Liver (tissue), 9 donors: ENCODE data around the gene PPIL3. TPM values are rescaled to one million over a fixed set of nuclear protein-coding genes. Genes with fewer than 3 reads are reported as not detected.

Experiments used
- DNase-seq: peaks from one replicate; pipeline ENCODE4 v3.0.0-alpha.2; 2017; ENCODE audit warnings: low spot score
- H3K27ac ChIP-seq, 2 donors: one replicate each; pipeline ENCODE4 v1.7.0; 2013; ENCODE audit warnings: inconsistent platforms in 2 of 2, low read length in 2 of 2, control low read depth in 1 of 2, low read depth in 1 of 2, mild to moderate bottlenecking in 1 of 2
- H3K27me3 ChIP-seq, 4 donors: one replicate each; pipeline versions ENCODE4 v1.6.1 to v1.7.0; 2013; ENCODE audit warnings: low read length in 3 of 4, inconsistent platforms in 1 of 4, mild to moderate bottlenecking in 1 of 4, moderate library complexity in 1 of 4; ENCODE audit not compliant: control insufficient read depth in 4 of 4, insufficient read depth in 4 of 4
- H3K36me3 ChIP-seq, 4 donors: one replicate each; pipeline versions ENCODE4 v1.6.1 to v1.7.0; 2013; ENCODE audit warnings: low read length in 3 of 4, mild to moderate bottlenecking in 3 of 4, low read depth in 1 of 4, moderate library complexity in 1 of 4; ENCODE audit not compliant: control insufficient read depth in 4 of 4, insufficient read depth in 3 of 4
- H3K4me1 ChIP-seq, 4 donors: one replicate each; pipeline versions ENCODE4 v1.6.1 to v1.7.0; 2013; ENCODE audit warnings: low read length in 3 of 4, mild to moderate bottlenecking in 3 of 4, moderate library complexity in 1 of 4; ENCODE audit not compliant: control insufficient read depth in 4 of 4, insufficient read depth in 4 of 4
- H3K4me3 ChIP-seq, 3 donors: one replicate each; pipeline versions ENCODE4 v1.6.1 to v1.7.0; 2013; ENCODE audit warnings: low read length in 3 of 3, control low read depth in 1 of 3, low read depth in 1 of 3, mild to moderate bottlenecking in 1 of 3
- H3K9ac ChIP-seq, 2 donors: one replicate each; pipeline ENCODE4 v1.7.0; 2013; ENCODE audit warnings: low read length in 2 of 2, mild to moderate bottlenecking in 2 of 2, moderate library complexity in 2 of 2, control low read depth in 1 of 2, low read depth in 1 of 2
- H3K9me3 ChIP-seq, 4 donors: one replicate each; pipeline versions ENCODE4 v1.6.1 to v1.7.0; 2013; ENCODE audit warnings: low read length in 3 of 4; ENCODE audit not compliant: control insufficient read depth in 4 of 4
- EGR1 ChIP-seq, 2 donors: IDR thresholded peaks; 2 replicates each; pipeline ENCODE4 v1.6.1; 2016 to 2018; ENCODE audit warnings: antibody characterized with exemption in 2 of 2, low read depth in 2 of 2
- FOXA1 ChIP-seq: IDR thresholded peaks from 2 replicates; pipeline ENCODE4 v1.6.1; 2016; ENCODE audit warnings: antibody characterized with exemption
- FOXA2 ChIP-seq: IDR thresholded peaks from 2 replicates; pipeline ENCODE4 v1.6.1; 2016; ENCODE audit warnings: antibody characterized with exemption
- GABPA ChIP-seq, 2 donors: IDR thresholded peaks in 1 of 2; conservative IDR thresholded peaks in 1 of 2; 2 replicates each; pipeline ENCODE4 v1.6.1; 2016; ENCODE audit warnings: antibody characterized with exemption in 2 of 2, mild to moderate bottlenecking in 1 of 2, moderate library complexity in 1 of 2
- HNF4A ChIP-seq, 2 donors: conservative IDR thresholded peaks; 2 replicates each; pipeline ENCODE4 v1.6.1; 2016; ENCODE audit warnings: antibody characterized with exemption in 2 of 2, mild to moderate bottlenecking in 2 of 2
- HNF4G ChIP-seq: IDR thresholded peaks from 2 replicates; pipeline ENCODE4 v1.6.1; 2016; ENCODE audit warnings: antibody characterized with exemption
- JUND ChIP-seq, 2 donors: IDR thresholded peaks; 2 replicates each; pipeline ENCODE4 v1.6.1; 2016; ENCODE audit warnings: antibody characterized with exemption in 2 of 2
- NR2F2 ChIP-seq: IDR thresholded peaks from 2 replicates; pipeline ENCODE4 v1.6.1; 2016; ENCODE audit warnings: antibody characterized with exemption
- RAD21 ChIP-seq, 2 donors: IDR thresholded peaks; 2 replicates each; pipeline ENCODE4 v1.6.1; 2016; ENCODE audit warnings: antibody characterized with exemption in 2 of 2, mild to moderate bottlenecking in 2 of 2
- RXRA ChIP-seq, 2 donors: IDR thresholded peaks; 2 replicates each; pipeline ENCODE4 v1.6.1; 2017 to 2018; ENCODE audit warnings: antibody characterized with exemption in 2 of 2, mild to moderate bottlenecking in 1 of 2
- SP1 ChIP-seq: IDR thresholded peaks from 2 replicates; pipeline ENCODE4 v1.6.1; 2018; ENCODE audit warnings: antibody characterized with exemption, mild to moderate bottlenecking
- TAF1 ChIP-seq: conservative IDR thresholded peaks from 2 replicates; pipeline ENCODE4 v1.6.1; 2016; ENCODE audit warnings: antibody characterized with exemption, mild to moderate bottlenecking
- YY1 ChIP-seq: IDR thresholded peaks from 2 replicates; pipeline ENCODE4 v1.6.1; 2016; ENCODE audit warnings: antibody characterized with exemption, mild to moderate bottlenecking
- WGBS: extraction: QIAGEN DNeasy Blood & Tissue Kit; methylation state at CpG from one replicate; pipeline ENCODE4 v1.1.7; 2013; 5-methylcytosine and 5-hydroxymethylcytosine counted together
- polyA plus RNA-seq, 2 donors: library from polyadenylated mRNA; stranded (reverse) in 1 of 2; unstranded in 1 of 2; fragments of 200-250 nt in 1 of 2; fragments of >200 nt in 1 of 2; fragmentation: Nextera tagmentation in 1 of 2; extraction: Ambion mirVana in 1 of 2; gene quantifications; one replicate each; pipeline versions ENCODE4 v1.2.1 to v1.2.3, GENCODE V29; 2013 to 2015
- total RNA-seq, 2 donors: library from RNA; depleted of rRNA; stranded (reverse); fragments of >200 nt; gene quantifications; one replicate each; pipeline ENCODE4 v1.2.3, GENCODE V29; 2014
- TF ChIP-seq, protein P1 (sequence below): IDR thresholded peaks from 2 replicates; pipeline ENCODE4 v1.6.1; 2016; ENCODE audit warnings: antibody characterized with exemption
- TF ChIP-seq, protein P2 (sequence below): fragments of 150-350 bp; IDR thresholded peaks from 2 replicates; pipeline ENCODE4 v1.5.1; 2017; ENCODE audit warnings: improper control_type of control experiment, low read depth, low read length; ENCODE audit not compliant: missing input control
- TF ChIP-seq, protein P3 (sequence below): IDR thresholded peaks from 2 replicates; pipeline ENCODE4 v1.6.1; 2016; ENCODE audit warnings: antibody characterized with exemption, mild to moderate bottlenecking
- TF ChIP-seq, protein P4 (sequence below): IDR thresholded peaks from 2 replicates; pipeline ENCODE4 v1.6.1; 2016; ENCODE audit warnings: antibody characterized with exemption
- TF ChIP-seq, protein P5 (sequence below): IDR thresholded peaks from 2 replicates; pipeline ENCODE4 v1.6.1; 2016; ENCODE audit warnings: antibody characterized with exemption
- donor health status: healthy.
- donor health status: healthy.
- donor health status: healthy.
- donor health status: healthy.
- donor health status: healthy.

PPIL3 gene
- total and polyA plus RNA-seq, 4 donors = 8.6 to 35.4 (median 19.9) TPM

DNA sequence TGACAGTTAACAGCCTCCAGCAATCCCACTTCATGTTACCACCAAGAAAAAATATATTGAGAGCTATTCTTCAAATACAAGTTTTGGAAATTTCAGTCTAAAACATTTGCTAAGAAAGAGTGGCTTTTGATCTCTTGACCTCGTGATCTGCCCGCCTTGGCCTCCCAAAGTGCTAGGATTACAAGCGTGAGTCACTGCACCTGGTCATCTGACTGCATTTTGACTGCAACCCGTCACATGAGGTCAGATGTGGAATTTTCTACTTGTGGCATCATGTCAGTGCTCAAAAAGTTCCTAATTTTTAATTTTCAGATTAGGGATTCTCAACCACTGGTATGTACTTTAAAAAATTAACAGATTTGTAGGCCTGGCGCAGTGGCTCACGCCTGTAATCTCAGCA lies 15.3 kb downstream of the PPIL3 start:
- 98% methylated on average over 6 of the region's 6 CpGs for WGBS
- H3K4me1 ChIP-seq = no peaks in the 10 kb centered on the region
- H3K9me3 ChIP-seq = no peaks in the 10 kb centered on the region
- no peak for DNase-seq
- no peak overlapping the region for H3K4me3 ChIP-seq
- H3K27me3 ChIP-seq = no peaks in the 10 kb centered on the region
- no peak overlapping the region for H3K27ac ChIP-seq
- H3K36me3 ChIP-seq = peaks cover 2 to 32% (median 14%) of the 10 kb centered on the region in 4 donors
- H3K9ac ChIP-seq = no peak overlapping the region
- TF ChIP-seq HNF4G (no peak), HNF4A (conservative IDR thresholded peaks at IDR 0.05) (no peak), FOXA1 (no peak), RAD21 (IDR thresholded peaks at IDR 0.05) (no peak), YY1 (no peak), GABPA (IDR thresholded peaks at IDR 0.05 in 1 of 2, conservative IDR thresholded peaks at IDR 0.05 in 1 of 2) (no peak), JUND (IDR thresholded peaks at IDR 0.05) (no peak), RXRA (IDR thresholded peaks at IDR 0.05) (no peak), TAF1 (no peak), EGR1 (IDR thresholded peaks at IDR 0.05; ENCODE audit: low read depth in 2 of 2) (no peak), SP1 (no peak), NR2F2 (no peak), FOXA2 (no peak)
- TF ChIP-seq, protein P1, sequence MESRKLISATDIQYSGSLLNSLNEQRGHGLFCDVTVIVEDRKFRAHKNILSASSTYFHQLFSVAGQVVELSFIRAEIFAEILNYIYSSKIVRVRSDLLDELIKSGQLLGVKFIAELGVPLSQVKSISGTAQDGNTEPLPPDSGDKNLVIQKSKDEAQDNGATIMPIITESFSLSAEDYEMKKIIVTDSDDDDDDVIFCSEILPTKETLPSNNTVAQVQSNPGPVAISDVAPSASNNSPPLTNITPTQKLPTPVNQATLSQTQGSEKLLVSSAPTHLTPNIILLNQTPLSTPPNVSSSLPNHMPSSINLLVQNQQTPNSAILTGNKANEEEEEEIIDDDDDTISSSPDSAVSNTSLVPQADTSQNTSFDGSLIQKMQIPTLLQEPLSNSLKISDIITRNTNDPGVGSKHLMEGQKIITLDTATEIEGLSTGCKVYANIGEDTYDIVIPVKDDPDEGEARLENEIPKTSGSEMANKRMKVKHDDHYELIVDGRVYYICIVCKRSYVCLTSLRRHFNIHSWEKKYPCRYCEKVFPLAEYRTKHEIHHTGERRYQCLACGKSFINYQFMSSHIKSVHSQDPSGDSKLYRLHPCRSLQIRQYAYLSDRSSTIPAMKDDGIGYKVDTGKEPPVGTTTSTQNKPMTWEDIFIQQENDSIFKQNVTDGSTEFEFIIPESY = no peak
- TF ChIP-seq, protein P2, sequence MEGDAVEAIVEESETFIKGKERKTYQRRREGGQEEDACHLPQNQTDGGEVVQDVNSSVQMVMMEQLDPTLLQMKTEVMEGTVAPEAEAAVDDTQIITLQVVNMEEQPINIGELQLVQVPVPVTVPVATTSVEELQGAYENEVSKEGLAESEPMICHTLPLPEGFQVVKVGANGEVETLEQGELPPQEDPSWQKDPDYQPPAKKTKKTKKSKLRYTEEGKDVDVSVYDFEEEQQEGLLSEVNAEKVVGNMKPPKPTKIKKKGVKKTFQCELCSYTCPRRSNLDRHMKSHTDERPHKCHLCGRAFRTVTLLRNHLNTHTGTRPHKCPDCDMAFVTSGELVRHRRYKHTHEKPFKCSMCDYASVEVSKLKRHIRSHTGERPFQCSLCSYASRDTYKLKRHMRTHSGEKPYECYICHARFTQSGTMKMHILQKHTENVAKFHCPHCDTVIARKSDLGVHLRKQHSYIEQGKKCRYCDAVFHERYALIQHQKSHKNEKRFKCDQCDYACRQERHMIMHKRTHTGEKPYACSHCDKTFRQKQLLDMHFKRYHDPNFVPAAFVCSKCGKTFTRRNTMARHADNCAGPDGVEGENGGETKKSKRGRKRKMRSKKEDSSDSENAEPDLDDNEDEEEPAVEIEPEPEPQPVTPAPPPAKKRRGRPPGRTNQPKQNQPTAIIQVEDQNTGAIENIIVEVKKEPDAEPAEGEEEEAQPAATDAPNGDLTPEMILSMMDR = no peak
- TF ChIP-seq, protein P3, sequence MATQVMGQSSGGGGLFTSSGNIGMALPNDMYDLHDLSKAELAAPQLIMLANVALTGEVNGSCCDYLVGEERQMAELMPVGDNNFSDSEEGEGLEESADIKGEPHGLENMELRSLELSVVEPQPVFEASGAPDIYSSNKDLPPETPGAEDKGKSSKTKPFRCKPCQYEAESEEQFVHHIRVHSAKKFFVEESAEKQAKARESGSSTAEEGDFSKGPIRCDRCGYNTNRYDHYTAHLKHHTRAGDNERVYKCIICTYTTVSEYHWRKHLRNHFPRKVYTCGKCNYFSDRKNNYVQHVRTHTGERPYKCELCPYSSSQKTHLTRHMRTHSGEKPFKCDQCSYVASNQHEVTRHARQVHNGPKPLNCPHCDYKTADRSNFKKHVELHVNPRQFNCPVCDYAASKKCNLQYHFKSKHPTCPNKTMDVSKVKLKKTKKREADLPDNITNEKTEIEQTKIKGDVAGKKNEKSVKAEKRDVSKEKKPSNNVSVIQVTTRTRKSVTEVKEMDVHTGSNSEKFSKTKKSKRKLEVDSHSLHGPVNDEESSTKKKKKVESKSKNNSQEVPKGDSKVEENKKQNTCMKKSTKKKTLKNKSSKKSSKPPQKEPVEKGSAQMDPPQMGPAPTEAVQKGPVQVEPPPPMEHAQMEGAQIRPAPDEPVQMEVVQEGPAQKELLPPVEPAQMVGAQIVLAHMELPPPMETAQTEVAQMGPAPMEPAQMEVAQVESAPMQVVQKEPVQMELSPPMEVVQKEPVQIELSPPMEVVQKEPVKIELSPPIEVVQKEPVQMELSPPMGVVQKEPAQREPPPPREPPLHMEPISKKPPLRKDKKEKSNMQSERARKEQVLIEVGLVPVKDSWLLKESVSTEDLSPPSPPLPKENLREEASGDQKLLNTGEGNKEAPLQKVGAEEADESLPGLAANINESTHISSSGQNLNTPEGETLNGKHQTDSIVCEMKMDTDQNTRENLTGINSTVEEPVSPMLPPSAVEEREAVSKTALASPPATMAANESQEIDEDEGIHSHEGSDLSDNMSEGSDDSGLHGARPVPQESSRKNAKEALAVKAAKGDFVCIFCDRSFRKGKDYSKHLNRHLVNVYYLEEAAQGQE = no peak
- TF ChIP-seq, protein P4, sequence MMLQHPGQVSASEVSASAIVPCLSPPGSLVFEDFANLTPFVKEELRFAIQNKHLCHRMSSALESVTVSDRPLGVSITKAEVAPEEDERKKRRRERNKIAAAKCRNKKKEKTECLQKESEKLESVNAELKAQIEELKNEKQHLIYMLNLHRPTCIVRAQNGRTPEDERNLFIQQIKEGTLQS = no peak
- TF ChIP-seq, protein P5, sequence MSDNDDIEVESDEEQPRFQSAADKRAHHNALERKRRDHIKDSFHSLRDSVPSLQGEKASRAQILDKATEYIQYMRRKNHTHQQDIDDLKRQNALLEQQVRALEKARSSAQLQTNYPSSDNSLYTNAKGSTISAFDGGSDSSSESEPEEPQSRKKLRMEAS = no peak
